Activated T-cell treated with anti-CD3 and anti-CD28 coated beads for 1 hour (primary cell): ENCODE data around the gene ERMARD.

Experiments used
- DNase-seq: peaks from one replicate; pipeline ENCODE4 v3.0.0-alpha.2; 2020; ENCODE audit warnings: low read depth

ERMARD gene

DNA sequence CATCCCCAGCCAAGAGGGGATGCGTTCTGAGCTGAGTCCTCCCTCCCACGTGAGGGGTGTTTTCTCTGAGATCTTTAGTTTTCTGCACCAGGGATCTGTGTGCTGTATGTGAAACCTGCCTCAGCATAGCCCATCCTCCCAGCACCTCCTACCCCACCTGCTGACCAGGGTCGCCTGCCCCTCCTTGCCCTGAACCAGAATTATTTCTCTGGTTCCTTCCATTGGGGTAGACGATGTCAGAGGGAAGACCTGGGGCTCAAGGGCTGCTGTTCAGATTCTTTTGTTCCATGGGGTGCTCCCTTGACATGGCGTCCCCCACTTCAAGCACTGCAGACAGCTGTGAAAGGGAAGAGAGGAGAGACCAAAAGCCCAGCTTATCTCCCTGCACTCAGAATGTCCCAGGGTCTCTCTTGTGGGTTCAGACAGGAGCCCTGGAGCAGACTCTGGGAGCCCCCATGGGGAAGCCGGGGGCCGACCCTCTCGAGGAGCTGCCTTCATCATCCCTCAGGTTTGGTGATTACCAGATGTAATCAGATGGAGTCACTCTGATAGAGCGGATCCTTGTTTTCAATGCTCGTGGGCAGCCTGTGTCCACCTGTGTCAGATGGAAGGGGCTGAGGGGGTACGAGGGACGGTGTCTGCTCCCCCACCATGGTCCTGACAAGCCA, 74.3 kb downstream of the ERMARD start:
- DNase-seq, result no peak

DNA sequence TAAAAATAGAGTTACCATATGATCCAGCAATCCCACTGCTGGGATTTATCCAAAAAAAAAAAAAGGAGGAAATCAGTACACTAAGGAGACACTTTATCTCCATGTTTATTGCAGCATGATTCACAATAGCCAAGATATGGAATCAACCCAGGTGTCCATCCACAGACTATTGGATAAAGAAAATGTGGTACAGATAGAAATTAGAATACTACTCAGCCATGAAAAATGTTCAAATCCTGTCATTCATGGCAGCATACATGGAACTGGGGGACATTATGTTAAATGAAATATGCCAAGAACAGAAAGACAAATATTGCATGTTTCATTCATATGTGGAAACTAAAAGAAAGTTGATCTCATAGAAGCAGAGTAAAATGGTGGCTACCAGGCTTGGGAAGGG, 75.3 kb downstream of the ERMARD start:
- DNase-seq, result no peak

DNA sequence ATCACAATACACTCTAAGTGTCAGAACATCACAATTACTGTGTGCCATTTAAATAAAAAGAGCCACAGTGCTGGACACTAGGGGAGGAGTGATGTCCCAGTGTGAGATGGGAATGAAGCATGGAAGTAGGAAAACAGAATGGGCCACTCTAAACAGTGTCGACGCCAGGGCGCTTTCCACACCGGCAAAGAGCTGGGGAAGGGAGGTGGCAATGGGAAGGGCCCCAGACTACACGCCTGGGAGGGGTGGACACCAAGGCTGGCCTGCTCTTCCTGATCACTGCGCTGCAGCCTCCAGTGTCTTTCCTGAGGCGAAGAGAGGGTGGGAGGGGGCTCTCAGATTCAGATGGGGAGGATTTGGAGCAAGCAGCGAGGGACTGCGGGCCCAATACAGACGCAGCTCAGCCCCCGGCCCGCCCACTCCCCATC, 75.9 kb downstream of the ERMARD start:
- DNase-seq, result no peak

DNA sequence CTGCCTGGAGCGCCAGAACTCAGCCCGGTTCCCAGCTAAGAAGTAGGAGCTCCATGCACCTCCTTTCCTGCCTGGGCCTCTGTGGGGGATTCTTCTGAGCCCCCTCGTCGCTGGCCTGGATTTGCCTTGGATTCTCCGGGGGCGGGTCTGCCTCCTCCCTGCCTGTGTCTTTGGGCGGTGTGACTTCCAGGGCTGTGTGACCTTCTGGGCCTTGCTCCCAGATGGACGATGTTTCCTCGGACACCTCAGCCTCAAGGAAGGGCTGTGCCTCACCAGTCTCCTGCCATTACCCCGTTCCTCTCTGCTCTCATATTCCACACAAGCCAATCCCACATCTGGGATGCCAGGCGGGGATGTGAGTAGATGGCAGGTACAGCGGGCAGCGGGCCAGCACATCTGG, 76.8 kb downstream of the ERMARD start:
- no peak for DNase-seq

DNA sequence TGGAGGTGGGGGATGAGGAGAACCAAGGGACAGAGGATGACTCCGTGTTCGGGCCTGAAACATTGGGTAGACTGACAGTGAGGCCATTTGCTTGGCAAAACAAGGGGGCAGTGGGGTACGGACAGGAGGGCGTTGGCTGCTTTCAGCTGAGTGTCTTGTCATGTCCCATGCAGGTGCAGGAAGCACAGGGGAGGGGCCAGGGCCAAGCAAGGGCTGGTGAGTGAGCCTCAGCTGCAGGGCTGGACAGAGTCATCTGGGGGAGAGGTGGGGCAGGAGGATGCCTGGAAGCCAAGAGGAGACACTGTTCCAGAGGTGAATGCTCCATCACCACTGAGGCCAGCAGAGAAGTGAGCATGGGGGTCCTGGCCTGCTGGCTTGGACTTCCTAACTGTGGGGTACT, 78.4 kb downstream of the ERMARD start:
- no peak for DNase-seq

DNA sequence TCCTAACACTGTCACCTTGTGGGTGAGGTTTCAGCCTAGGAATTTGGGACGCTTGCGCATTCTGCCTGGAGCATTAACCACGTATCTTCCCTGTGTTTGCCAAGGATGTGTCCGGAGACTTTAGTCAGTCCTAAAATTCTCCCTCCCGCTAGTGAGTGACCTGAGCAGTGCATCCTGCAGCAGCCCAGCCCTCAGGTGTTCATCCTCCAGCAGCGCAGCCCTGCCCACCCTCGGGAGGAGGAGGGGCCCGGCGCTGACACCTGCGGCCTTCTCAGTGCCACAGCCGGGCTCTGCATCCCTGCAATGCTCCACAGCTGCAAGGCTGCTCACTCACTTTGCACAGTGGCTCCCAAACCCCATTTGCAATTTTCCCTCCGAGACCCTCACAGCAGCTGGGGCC, 79.5 kb downstream of the ERMARD start:
- DNase-seq, result no peak
